Suprapubic skin (tissue), 4 donors: ENCODE measurements around the gene SIRT5. TPM values are rescaled to one million over a fixed set of nuclear protein-coding genes. Genes with fewer than 3 reads are reported as not detected.

Source experiments
- DNase-seq, 2 donors: peaks; one replicate each; pipeline ENCODE4 v3.0.0-alpha.2; 2019; ENCODE audit warnings: low spot score in 2 of 2
- H3K27ac ChIP-seq: fragments of 200-600 bp; sonication (generic); one replicate; pipeline ENCODE4 v1.5.1; 2019
- H3K27me3 ChIP-seq: fragments of 200-600 bp; sonication (generic); one replicate; pipeline ENCODE4 v1.5.1; 2019
- H3K36me3 ChIP-seq: fragments of 200-600 bp; sonication (generic); one replicate; pipeline ENCODE4 v1.5.1; 2019
- H3K4me1 ChIP-seq: fragments of 200-600 bp; sonication (generic); one replicate; pipeline ENCODE4 v1.5.1; 2019
- H3K4me3 ChIP-seq: fragments of 200-600 bp; sonication (generic); one replicate; pipeline ENCODE4 v1.5.1; 2019; ENCODE audit warnings: mild to moderate bottlenecking
- H3K9me3 ChIP-seq: fragments of 200-600 bp; sonication (generic); one replicate; pipeline ENCODE4 v1.5.1; 2019
- EP300 ChIP-seq: sonication (generic); formaldehyde crosslinking; IDR thresholded peaks from one replicate; pipeline ENCODE4 v1.6.1; 2017; ENCODE audit warnings: antibody characterized with exemption
- POLR2A ChIP-seq, 2 donors: fragments of 450-650 bp; IDR thresholded peaks; one replicate each; pipeline ENCODE4 v1.6.1; 2017; ENCODE audit warnings: antibody characterized with exemption in 2 of 2, mild to moderate bottlenecking in 2 of 2, moderate library complexity in 2 of 2
- POLR2AphosphoS5 ChIP-seq, 3 donors: sonication (generic); formaldehyde crosslinking; IDR thresholded peaks; one replicate each; pipeline ENCODE4 v1.6.1; 2017; ENCODE audit warnings: antibody characterized with exemption in 3 of 3
- WGBS: methylation state at CpG from one replicate; pipeline ENCODE4 v1.1.5; 2018; 5-methylcytosine and 5-hydroxymethylcytosine counted together
- total RNA-seq, 4 donors: library from RNA; depleted of rRNA; stranded (reverse); fragments of >200 nt; gene quantifications; one replicate each; pipeline ENCODE4 v1.1.0, GENCODE V29; 2016
- TF ChIP-seq, protein P1 (sequence below), 2 donors: fragments of 200-600 bp in 1 of 2; fragments of 450-650 bp in 1 of 2; sonication (generic) in 1 of 2; IDR thresholded peaks; one replicate each; pipeline ENCODE4 v1.5.1; 2016 to 2019; ENCODE audit warnings: antibody characterized with exemption in 2 of 2, mild to moderate bottlenecking in 1 of 2, moderate library complexity in 1 of 2

SIRT5 gene
- total RNA-seq, 4 donors from 2014 or later: 5.7 to 17.8 (median 8.7) TPM

DNA sequence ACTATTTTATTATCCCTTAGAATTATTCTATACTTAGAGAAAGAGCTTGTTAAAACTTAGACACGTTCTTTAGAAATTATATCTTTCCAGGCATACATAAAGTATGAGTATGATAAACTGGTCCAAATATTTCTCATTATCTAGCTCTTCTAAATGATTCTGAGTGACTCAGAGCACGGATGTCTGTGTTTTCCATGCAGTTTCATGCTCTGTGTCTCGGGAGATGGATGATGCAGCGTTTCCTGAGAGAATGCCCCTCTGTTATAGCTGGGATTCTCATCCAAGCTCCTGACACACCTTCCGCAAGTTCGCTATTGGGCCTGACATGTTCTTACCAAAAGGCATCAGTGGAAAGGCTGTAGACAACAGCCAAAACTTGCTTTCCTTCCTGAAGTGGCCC is 19.3 kb downstream of the SIRT5 start:
- TF ChIP-seq, protein P1, sequence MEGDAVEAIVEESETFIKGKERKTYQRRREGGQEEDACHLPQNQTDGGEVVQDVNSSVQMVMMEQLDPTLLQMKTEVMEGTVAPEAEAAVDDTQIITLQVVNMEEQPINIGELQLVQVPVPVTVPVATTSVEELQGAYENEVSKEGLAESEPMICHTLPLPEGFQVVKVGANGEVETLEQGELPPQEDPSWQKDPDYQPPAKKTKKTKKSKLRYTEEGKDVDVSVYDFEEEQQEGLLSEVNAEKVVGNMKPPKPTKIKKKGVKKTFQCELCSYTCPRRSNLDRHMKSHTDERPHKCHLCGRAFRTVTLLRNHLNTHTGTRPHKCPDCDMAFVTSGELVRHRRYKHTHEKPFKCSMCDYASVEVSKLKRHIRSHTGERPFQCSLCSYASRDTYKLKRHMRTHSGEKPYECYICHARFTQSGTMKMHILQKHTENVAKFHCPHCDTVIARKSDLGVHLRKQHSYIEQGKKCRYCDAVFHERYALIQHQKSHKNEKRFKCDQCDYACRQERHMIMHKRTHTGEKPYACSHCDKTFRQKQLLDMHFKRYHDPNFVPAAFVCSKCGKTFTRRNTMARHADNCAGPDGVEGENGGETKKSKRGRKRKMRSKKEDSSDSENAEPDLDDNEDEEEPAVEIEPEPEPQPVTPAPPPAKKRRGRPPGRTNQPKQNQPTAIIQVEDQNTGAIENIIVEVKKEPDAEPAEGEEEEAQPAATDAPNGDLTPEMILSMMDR (IDR thresholded peaks at IDR 0.05): no peak
- no peak for TF ChIP-seq POLR2AphosphoS5 (IDR thresholded peaks at IDR 0.05)
- TF ChIP-seq POLR2A (IDR thresholded peaks at IDR 0.05): no peak
- TF ChIP-seq EP300: no peak

DNA sequence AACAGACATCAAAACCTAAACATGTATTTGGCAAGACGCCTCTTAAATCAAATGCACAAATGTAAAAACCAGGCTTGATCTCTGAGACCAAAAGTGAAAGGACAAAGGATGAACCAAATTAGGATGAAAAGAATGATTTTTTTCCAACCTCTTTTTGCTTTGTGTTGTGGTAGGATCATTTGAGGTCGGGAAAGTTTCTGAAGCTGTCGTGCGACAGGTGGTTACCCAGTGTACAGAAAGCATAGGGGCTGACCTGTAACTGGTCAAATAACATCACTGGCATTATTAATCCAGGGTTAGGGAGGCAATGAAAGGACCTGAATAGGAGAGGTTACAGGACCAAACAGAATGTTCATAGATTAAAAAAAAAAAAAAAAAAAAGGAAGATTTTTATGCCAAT is 22.7 kb downstream of the SIRT5 start:
- TF ChIP-seq EP300: no peak
- TF ChIP-seq, protein P1 (IDR thresholded peaks at IDR 0.05): no peak
- no peak for TF ChIP-seq POLR2AphosphoS5 (IDR thresholded peaks at IDR 0.05)
- TF ChIP-seq POLR2A (IDR thresholded peaks at IDR 0.05): no peak
- DNase-seq: no peak
- Histone ChIP-seq H3K36me3 (peaks cover 66% of the 10 kb centered on the region), H3K9me3 (no peaks in the 10 kb centered on the region), H3K4me1 (no peaks in the 10 kb centered on the region), H3K27ac (no peak overlapping the region), H3K27me3 (no peaks in the 10 kb centered on the region), H3K4me3 (no peak overlapping the region)
- WGBS: 93% methylated on average over 4 of the region's 4 CpGs

More for the DNA sequence above, 19.3 kb downstream of the SIRT5 start:
- no peak overlapping the region for H3K4me3 ChIP-seq
- no peaks in the 10 kb centered on the region for H3K4me1 ChIP-seq
- H3K27ac ChIP-seq: no peak overlapping the region
- H3K27me3 ChIP-seq: no peaks in the 10 kb centered on the region
- no peak for DNase-seq
- H3K9me3 ChIP-seq: no peaks in the 10 kb centered on the region
- peaks cover 62% of the 10 kb centered on the region for H3K36me3 ChIP-seq
- 92% methylated on average over 6 of the region's 6 CpGs for WGBS

DNA sequence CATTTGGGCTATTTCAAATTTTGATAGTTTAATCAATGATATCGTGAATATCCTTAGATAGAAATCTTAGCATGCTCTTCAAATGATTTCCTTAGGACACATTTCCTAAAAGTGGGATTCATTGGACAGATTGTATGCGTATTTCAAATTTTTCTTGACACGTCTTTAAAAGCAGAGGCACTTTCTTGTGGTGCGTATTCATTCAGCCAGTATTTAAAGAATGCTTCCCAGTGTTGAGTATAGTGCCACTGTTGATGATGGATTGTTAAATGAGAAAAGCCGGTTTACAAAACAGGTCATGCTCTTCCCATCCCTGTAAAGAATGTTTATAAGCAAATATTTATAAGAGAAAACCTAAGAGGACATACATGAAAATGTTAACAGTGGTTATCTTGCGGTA is 25.6 kb downstream of the SIRT5 start:
- no peak for DNase-seq
- TF ChIP-seq POLR2A (IDR thresholded peaks at IDR 0.05) (no peak), EP300 (no peak), POLR2AphosphoS5 (IDR thresholded peaks at IDR 0.05) (no peak)
- TF ChIP-seq, protein P1 (IDR thresholded peaks at IDR 0.05): no peak
- 96% methylated on average over 6 of the region's 6 CpGs for WGBS
- Histone ChIP-seq H3K27ac (no peak overlapping the region), H3K36me3 (peaks cover 64% of the 10 kb centered on the region), H3K4me1 (no peaks in the 10 kb centered on the region), H3K9me3 (no peaks in the 10 kb centered on the region), H3K27me3 (no peaks in the 10 kb centered on the region), H3K4me3 (no peak overlapping the region)

DNA sequence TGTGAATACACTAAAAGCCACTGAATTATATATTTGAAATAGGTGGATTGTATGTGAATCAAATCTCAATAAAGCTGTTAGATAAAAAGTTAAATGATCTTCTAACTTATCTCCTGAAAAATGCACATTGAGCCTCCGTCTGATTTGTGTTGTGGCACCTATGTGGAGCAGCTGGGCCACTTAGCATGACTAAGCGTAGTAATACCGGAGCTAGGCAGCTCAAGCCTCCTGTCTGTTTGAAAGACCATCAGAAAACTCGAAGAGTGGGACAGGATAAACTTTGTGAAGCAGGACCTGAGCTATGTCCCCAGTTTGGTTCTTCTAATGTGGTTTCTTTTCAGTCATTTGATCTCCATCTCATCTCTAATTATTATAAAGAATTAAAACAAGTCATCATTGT is 29.7 kb downstream of the SIRT5 start:
- no peak for TF ChIP-seq POLR2AphosphoS5 (IDR thresholded peaks at IDR 0.05)
- TF ChIP-seq, protein P1 (IDR thresholded peaks at IDR 0.05): no peak
- no peak for TF ChIP-seq EP300
- TF ChIP-seq POLR2A (IDR thresholded peaks at IDR 0.05): no peak
- no peak for DNase-seq

DNA sequence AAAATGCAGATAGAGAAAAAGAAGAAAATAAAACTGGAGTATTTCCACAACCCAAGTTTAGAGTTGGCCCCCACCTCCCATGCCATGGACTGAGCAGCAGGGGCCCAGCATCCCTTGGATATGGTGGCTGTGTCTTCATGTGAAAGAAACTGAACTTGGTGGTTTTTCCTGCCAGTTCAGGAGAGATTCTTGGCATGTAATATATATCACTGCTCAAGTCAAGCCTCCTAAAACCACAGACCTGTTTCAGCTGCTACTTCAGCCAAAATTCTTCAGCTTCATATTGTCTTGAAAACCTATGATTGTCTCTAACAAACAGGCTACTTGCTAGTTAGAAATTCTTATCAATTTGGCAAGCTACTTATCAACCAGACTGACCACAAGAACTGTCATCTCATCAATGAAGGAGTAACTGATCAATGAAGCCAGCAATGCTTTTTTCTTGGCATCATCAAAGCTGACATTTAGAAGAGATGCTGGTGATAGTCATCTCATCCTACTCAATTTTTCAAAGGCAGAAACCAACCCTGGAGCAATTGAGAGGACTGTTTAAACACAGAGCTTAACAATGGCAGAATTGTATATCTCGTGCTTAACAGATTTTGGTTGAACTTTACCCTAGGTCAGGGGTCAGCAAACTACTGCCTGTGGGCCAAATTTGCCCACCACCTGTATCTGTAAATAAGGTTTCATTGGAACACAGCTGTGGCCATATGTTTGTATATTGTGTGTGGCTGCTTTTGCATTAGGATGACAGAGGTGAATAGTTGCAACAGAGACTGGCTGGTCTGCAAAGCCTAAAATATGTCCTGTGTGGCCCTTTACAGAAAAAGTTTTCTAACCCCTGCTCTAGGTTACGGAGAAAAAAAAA is 30.4 kb downstream of the SIRT5 start:
- H3K36me3 ChIP-seq: peaks cover 42% of the 10 kb centered on the region
- no peaks in the 10 kb centered on the region for H3K4me1 ChIP-seq
- no peak overlapping the region for H3K27ac ChIP-seq
- no peaks in the 10 kb centered on the region for H3K27me3 ChIP-seq
- DNase-seq: no peak
- 88% methylated on average over 2 of the region's 2 CpGs for WGBS
- H3K4me3 ChIP-seq: no peak overlapping the region
- TF ChIP-seq, protein P1 (IDR thresholded peaks at IDR 0.05): no peak
- TF ChIP-seq EP300 (no peak), POLR2AphosphoS5 (IDR thresholded peaks at IDR 0.05) (no peak), POLR2A (IDR thresholded peaks at IDR 0.05) (no peak)
- no peaks in the 10 kb centered on the region for H3K9me3 ChIP-seq

More for the DNA sequence above, 29.7 kb downstream of the SIRT5 start:
- Histone ChIP-seq H3K27me3 (no peaks in the 10 kb centered on the region), H3K4me1 (no peaks in the 10 kb centered on the region), H3K36me3 (peaks cover 43% of the 10 kb centered on the region), H3K27ac (no peak overlapping the region), H3K9me3 (no peaks in the 10 kb centered on the region), H3K4me3 (no peak overlapping the region)
- 89% methylated on average over 4 of the region's 4 CpGs for WGBS
